Measurements from ENCODE around the gene HERC3.

Gene HERC3

DNA sequence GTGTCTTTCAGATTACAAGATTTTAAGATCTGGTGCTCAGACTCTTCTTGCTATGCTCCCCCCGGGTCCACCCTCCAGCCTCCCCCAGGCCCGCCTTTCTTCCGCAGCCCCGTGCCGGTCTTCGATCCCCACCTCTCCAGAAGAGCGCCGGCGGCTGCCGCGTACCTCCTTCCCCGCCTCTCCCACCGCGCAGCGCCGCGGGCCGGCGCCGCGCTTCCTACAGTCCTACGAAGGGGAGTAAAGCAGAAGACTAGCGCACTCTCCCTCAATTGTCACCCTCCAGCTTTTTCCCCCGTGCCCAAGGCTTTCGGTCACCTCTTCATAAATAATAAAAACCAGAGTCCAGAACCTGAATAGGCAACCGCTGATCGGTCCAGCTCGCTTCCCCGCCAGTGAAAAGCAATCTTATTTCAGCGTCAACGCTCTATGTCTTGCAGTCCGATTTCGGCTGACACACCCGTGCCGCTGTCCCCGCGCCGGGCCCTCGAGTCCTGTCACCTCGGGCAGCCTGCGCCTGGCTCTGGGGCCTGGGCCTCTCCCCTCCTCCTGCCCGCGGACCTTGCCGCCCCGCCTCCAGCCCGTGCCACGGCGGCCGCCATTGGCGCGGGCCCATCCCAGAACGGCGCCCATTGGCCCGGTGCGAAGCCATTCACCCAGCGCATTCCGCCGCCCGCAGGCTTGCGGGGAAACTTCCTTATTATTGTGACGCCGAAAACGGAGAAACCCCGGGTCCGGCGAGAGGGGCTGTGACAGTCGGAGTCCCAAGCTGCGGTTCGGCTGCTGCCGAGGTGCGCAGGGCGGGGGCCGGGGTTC, at the start of gene HERC3:
Gene HERC3 (plus strand): TSS at position 694 of the 813 bp plus-strand sequence. CDS start 13,344 bp downstream, outside the sequence.
- DNase-seq (ENCODE audit: low spot score) = peak; percentile 94

GRCh38 chr4:88549815-88550214, 42.5 kb upstream of the HERC3 start:
- DNase-seq (ENCODE audit: low spot score) = no peak

DNA sequence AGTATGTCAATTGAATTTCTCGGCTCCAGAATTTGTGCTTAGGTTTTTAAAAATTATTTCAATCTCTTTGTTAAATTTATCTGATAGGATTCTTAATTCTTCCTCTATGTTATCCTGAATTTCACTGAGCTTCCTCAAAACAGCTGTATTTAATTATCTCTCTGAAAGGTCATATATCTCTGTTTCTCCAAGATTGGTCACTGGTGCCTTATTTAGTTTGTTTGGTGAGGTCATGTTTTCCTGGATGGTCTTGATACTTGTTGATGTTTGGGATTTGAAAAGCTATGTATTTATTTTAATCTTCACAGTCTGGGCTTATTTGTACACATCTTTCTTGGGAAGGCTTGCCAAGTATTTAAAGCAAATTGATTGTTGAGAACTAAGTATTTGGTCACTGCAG, 24.7 kb upstream of the HERC3 start:
- no peak for DNase-seq (ENCODE audit: low spot score)

- no peak for DNase-seq (ENCODE audit: low spot score)
These were observed 22.3 kb upstream of the HERC3 start for GRCh38 chr4:88570001-88570400.

DNA sequence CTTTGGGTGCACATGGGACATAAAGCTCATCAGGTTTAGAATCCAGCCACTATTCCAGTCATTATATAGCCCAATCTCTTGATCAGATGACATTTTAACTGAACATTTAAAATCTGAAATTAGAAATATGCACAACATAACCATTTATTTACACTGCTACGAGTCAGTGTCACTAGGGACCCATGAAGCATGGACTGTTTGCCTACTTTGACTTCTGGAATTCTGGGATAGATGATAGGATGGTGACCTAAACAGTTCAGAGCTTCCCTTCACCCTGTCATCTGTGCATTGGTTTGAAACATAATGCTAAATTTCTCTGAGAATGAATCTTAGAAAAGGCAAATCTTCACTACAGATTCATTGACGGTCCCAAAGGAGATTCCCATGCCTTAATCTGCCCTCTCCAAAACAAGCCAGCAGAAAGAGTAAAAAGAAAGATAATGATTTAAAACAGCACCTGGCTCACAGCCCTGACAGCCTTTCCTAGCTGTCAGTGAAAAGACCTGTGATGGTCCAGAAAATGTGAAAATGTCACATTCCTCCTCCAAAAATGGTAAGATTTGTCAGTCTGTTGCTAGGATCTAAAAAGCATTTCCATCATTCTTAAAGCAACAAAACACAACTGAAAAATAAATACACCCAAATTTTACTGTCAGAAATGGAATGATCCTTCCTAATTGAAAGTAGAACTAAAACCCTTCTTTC, 18.9 kb upstream of the HERC3 start:
- no peak for DNase-seq (ENCODE audit: low spot score)

- DNase-seq (ENCODE audit: low spot score) = no peak
These were observed 18.3 kb upstream of the HERC3 start for GRCh38 chr4:88573995-88574394.

- no peak for DNase-seq (ENCODE audit: low spot score)
These were observed 17.1 kb upstream of the HERC3 start for GRCh38 chr4:88575186-88575585.

DNA sequence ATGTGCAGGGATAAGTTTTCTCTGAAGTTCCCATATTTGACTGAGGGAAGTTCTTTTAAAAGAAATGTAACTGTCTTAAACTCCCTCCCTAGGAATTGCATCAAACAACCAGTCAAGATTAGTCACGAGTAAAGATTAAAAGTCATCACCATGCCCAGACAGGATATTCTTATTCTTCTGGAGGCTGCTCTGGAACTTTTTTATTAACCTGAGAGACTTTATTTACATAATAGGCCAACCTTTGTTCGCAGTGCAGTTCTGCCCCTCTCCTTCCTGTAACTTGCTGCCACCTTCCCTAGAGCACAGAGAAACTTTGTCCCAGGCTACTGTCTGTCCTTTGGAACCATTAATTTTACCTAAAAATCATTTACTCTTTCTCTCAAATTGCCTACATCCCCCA, 9.8 kb upstream of the HERC3 start:
- no peak for DNase-seq (ENCODE audit: low spot score)

DNA sequence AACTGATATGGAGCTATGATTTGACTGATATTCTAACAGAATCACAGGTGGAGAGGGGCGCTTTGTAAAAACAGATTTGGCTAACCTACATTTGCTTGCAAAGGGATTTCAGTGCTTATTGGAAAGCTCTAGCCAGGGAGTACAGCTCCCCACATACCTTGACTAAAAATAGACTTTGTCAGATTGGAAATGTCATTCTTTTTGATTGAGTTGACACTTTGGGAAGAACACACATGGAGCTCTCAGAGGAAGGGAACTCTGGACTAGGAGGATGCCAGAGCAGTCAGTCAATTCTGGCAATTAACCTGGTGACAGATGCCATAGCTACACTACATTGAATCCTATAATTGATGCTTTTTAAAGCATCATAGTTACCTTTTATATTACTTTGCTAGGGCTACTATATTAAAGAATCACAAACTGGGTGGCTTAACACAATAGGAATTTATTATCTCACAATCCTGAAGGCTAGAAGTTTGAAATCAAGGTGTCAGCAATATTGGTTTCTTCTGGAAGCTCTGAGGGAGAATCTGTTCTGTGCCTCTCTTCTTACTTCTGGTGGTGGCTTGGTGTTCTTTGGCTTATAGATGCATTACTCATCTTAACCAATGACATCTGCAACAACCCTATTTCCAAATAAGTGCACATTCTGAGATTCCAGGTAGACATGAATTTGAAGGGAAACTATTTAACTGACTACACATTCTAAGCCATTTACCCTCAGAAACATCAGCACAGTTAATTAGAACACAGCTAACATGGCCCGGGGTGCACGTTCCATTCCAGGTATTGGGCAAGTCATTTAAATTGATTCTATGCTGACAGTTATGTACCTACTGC, 8.4 kb upstream of the HERC3 start:
- no peak for DNase-seq (ENCODE audit: low spot score)

DNA sequence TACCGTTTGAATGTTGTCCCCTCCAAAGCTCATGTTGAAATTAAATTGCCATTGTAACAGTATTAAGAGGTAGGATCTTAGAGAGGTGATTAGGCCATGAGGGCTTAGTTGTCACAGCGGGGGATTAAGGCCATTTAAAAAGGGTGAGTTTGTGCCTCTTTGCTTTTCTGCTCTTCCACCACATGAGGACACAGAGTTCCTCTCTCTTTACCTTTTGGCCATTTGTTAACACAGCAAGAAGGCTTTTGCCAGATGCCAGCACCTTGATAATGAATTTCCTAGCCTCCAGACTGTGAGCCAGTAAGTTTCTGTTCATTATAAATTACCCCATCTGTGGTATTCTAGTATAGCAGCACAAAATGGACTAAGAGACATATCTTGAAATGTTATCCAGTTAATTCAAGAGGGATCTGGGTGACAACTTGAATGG, 7.8 kb upstream of the HERC3 start:
- DNase-seq (ENCODE audit: low spot score) = no peak

- no peak for DNase-seq (ENCODE audit: low spot score)
These were observed 6.4 kb upstream of the HERC3 start for GRCh38 chr4:88585917-88586316.

GRCh38 chr4:88587306-88587705, 5.0 kb upstream of the HERC3 start:
- no peak for DNase-seq (ENCODE audit: low spot score)

DNA sequence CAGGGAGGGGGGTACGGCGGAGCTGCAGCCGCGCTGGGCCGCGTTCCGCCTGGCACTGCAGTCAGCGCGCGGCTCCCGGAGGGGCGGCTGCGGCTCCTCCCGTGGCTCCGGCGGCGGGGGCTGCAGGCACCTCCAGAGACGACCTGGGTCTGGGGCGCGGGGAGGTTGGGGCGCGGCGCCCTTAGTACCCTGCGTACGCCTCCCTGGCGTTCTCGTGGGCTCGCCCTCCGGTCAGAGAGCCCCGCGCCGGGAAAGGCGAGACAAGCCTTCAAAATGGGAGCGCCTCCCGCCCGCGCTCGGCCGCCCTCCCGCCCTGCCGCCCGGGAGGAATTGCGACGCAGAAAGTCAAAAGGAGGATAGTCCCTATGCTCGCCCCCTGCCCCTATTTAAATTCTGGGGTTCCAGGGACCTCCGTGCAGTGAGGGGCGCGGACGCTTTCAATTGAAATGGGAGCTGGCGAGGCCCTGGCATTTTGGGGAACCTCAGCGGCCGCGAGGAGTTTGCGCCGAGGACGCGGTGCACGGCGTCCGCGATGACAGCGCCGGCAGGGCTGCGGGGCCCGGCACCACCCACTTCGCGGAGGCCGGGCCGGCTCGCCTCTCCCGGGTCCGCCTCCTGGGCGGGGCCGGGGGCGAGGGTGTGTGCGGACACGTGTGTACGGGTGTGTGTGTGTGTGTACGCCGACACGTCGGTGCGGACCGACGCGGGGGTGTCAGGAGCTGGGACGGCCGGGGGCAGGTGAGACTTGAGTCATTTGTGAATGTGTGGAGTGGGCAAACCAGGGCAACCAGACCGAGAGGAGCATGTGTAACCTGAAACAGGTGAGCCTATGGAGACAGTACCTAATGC, 544 bp downstream of the HERC3 start:
- DNase-seq (ENCODE audit: low spot score) = peak; percentile 87

- no peak for DNase-seq (ENCODE audit: low spot score)
These were observed 5.8 kb downstream of the HERC3 start for GRCh38 chr4:88597970-88598660.

GRCh38 chr4:88599298-88599697, 7.0 kb downstream of the HERC3 start:
- DNase-seq (ENCODE audit: low spot score) = no peak

DNA sequence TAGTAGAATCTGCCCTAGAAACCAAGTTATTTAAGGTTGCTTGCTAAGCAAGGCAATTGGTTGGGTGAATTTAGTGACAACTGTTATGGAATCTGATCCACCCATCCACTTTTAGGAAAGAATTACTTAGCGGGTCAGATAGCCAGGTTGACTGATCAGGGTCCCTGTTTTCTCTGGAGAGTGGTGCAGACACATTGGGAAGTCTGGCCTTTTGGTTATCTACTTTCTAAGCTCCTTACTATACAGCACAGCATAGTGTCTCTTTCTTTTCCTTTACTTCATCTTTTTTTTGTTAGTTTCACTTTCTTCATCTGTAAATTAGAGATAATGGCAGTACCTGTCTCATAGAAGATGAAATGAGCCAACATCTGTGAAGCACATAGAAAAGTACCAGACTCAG, 7.4 kb downstream of the HERC3 start:
- DNase-seq (ENCODE audit: low spot score) = no peak

DNA sequence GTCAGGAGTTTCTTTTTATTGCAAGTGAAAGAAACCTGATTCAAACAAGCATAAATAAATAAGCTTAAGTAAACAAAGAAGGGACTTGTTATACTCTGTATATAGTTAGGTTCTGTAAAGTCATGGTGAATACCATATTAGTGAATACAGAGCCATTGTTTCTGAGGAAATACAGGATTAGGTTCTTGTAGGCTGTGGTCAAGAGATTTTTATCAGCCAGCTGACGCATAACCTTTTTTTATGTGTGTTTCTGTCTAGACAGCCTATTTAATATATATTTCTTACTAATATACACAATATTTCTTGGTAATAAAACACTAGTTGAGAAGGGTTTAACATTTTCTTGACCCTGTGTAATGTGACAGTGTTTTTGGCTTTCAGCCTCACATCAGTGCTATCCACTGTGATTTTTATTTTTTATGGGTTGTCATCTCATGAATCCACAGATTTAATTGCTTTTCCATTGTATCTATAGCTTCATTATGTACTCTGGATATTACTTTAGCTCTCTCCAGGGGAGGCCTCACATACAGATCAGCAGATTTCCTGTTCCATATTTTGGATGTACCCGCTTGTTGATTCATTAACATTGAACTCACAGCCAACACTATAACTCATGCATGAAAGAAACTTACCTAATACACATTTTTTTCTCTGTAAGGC, 8.0 kb downstream of the HERC3 start:
- peak; percentile 43 for DNase-seq (ENCODE audit: low spot score)

DNA sequence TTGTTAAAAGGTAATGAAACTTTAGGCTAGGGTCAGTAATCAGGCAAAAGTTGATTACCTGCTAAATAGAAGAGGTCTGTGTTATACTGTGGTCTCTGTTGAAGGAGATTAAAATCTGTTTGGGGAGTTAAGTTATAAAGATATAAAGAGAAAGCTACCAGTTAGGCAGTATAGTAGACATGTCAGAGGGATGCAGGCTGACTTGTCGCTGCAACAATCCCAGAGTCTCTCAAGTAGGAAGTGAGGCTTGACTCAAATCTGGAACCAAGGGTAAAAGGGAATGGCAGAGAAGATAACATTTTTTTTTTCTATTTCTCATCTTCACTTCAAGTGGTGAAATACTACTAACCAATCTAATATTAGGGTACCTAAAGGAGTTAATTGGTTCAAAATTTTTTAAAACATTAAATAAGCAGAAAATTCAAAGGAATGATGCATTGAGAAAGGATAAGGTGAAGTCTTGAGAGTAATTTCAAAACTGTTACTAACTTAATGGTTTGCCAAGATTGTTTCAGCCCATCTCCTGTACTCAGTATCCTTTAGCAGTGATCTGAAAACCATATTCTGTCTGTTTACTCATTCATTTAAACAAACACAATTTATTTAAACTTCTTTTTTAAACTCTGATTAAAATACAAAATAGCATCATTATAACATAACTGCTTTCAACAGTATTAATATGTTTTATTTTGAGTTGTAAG, 12.8 kb downstream of the HERC3 start:
- no peak for DNase-seq (ENCODE audit: low spot score)

DNA sequence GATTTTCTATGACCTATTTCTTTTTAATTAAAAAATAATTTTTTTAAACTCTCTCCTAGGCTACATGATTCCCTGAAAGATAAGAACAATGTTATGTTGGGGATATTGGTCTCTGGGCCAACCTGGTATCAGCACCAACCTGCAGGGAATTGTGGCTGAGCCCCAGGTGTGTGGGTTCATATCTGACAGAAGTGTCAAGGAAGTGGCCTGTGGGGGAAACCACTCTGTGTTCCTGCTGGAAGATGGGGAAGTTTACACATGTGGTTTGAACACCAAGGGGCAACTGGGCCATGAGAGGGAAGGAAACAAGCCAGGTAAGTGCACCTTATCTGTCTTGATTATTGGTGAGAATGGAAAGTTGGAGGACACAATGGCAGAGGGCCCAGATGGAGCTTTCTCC, 13.5 kb downstream of the HERC3 start:
- no peak for DNase-seq (ENCODE audit: low spot score)

- no peak for DNase-seq (ENCODE audit: low spot score)
These were observed 14.6 kb downstream of the HERC3 start for GRCh38 chr4:88606832-88607231.
